GM12892 (cell line): Measurements from ENCODE around the gene ZNF280B.

ENCODE experiments used
- DNase-seq: peaks from one replicate; pipeline ENCODE4 v3.0.0; 2011; ENCODE audit not compliant: insufficient read length
- FAIRE-seq: peaks from 2 replicates; lab custom pipeline; 2011; peaks lifted over from hg19 to GRCh38; lab: Jason Lieb, UNC
- POLR2A ChIP-seq: IDR thresholded peaks from 2 replicates; pipeline ENCODE4 v1.6.1; 2011; ENCODE audit warnings: low read depth, low read length, control low read depth
- POLR2AphosphoS5 ChIP-seq: IDR thresholded peaks from 2 replicates; pipeline ENCODE4 v1.6.1; 2011; ENCODE audit warnings: low read depth, low read length, control low read depth
- TAF1 ChIP-seq: IDR thresholded peaks from 2 replicates; pipeline ENCODE4 v1.6.1; 2011; ENCODE audit warnings: low read depth, mild to moderate bottlenecking, control low read depth, low read length, borderline replicate concordance

Gene ZNF280B

GRCh38 chr22:22465782-22466181, 42.8 kb downstream of the ZNF280B start:
- no peak for DNase-seq
- FAIRE-seq: no peak
- TF ChIP-seq POLR2A (no peak), POLR2AphosphoS5 (no peak), TAF1 (no peak)

- TF ChIP-seq TAF1 (no peak), POLR2A (no peak), POLR2AphosphoS5 (no peak)
- FAIRE-seq (no peak), DNase-seq (no peak)
Measured at GRCh38 chr22:22465094-22465602, 43.4 kb downstream of the ZNF280B start.

GRCh38 chr22:22464541-22465054, 43.9 kb downstream of the ZNF280B start:
- TF ChIP-seq POLR2A (no peak), TAF1 (no peak), POLR2AphosphoS5 (no peak)
- no peak for FAIRE-seq
- no peak for DNase-seq

- no peak for DNase-seq
- TF ChIP-seq POLR2AphosphoS5 (no peak), TAF1 (no peak), POLR2A (no peak)
- FAIRE-seq: peak; percentile 51
Measured at GRCh38 chr22:22463855-22464540, 44.5 kb downstream of the ZNF280B start.

- FAIRE-seq: no peak
- no peak for TF ChIP-seq TAF1
- no peak for TF ChIP-seq POLR2A
- TF ChIP-seq POLR2AphosphoS5: no peak
- DNase-seq: no peak
Measured at GRCh38 chr22:22462813-22463567, 45.6 kb downstream of the ZNF280B start.

- DNase-seq: no peak
- TF ChIP-seq POLR2A: no peak
- TF ChIP-seq POLR2AphosphoS5: no peak
- no peak for TF ChIP-seq TAF1
- FAIRE-seq: no peak
Measured at GRCh38 chr22:22461583-22461982, 47.0 kb downstream of the ZNF280B start.

GRCh38 chr22:22461111-22461510, 47.4 kb downstream of the ZNF280B start:
- no peak for FAIRE-seq
- no peak for DNase-seq
- TF ChIP-seq POLR2A (no peak), POLR2AphosphoS5 (no peak)

- TF ChIP-seq POLR2AphosphoS5: no peak
- TF ChIP-seq TAF1: no peak
- TF ChIP-seq POLR2A: no peak
- DNase-seq (no peak), FAIRE-seq (no peak)
Measured at GRCh38 chr22:22460635-22461034, 47.9 kb downstream of the ZNF280B start.

GRCh38 chr22:22460060-22460459, 48.5 kb downstream of the ZNF280B start:
- TF ChIP-seq POLR2AphosphoS5 (no peak), POLR2A (no peak), TAF1 (no peak)
- FAIRE-seq (no peak), DNase-seq (no peak)

- no peak for TF ChIP-seq POLR2A
- TF ChIP-seq TAF1: no peak
- no peak for TF ChIP-seq POLR2AphosphoS5
Measured at GRCh38 chr22:22458896-22459588, 49.5 kb downstream of the ZNF280B start.

GRCh38 chr22:22458387-22458786, 50.2 kb downstream of the ZNF280B start:
- TF ChIP-seq POLR2AphosphoS5 (no peak), POLR2A (no peak), TAF1 (no peak)
- FAIRE-seq (no peak), DNase-seq (no peak)

More at GRCh38 chr22:22458896-22459588, 49.5 kb downstream of the ZNF280B start:
- FAIRE-seq (no peak), DNase-seq (no peak)
